Measurements from ENCODE around the gene ALPI. TPM values are rescaled to one million over a fixed set of nuclear protein-coding genes. Genes with fewer than 3 reads are reported as not detected.
"Not testable (repeated sequence)": the region's sequence is repeated elsewhere in the genome, so short reads cannot be mapped to it uniquely, and the experiment has no call there.

Gene ALPI
- total RNA-seq, 2 donors from 2014 or later = not detected

DNA sequence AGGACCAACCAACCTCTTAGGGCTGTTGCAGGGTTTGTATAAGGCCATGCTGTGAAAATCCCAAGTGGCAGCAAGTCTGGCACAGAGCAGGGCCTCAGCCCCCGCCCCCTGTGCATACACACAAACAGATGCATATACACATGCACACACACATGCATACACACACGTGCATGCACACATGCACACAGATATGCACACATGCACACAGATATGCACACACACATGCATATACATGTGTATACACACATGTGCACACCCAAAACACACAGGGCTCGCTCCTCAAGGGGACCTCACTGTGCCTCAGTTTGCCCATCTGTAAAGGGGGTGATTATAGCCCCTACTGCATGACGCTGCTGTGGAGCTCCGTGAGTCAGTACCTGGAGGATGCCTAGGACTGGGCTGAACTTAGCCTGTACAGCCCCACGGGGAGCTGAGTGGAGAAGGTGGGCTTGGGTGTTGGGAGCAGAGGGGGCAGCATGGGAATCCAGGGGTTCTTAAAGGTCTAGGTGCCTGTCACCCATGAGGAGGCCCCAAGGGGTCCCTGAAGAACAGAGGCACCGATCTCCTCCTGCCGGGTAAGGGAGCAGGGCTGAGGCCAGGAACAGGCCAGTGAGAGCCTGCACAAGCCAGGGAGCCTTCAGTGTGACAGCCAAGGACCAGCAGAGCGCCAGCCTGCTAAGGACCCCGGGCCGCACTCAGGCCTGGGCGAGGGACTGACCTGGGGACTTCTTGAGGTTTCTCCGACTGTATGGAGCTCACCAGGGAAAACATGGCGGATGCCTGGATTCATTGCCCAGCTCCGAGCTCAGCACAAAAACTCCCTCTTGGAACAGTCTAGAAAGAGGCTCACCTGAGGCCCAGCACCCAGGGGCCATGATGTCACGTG lies 24.0 kb upstream of the ALPI start:
- Mint-ChIP-seq H3K4me3 (no peak overlapping the region), H3K9me3 (no peaks in the 10 kb centered on the region), H3K4me1 (peaks cover 11% of the 10 kb centered on the region), H3K36me3 (ENCODE audit: low read depth) (no peaks in the 10 kb centered on the region), H3K27me3 (ENCODE audit: insufficient read depth) (peaks cover 11% of the 10 kb centered on the region), H3K27ac (no peak overlapping the region)
- H3K27ac ChIP-seq (ENCODE audit: low read depth, low read length) = no peak overlapping the region
- H3K4me3 ChIP-seq (ENCODE audit: low read length) = no peak overlapping the region
- H3K36me3 ChIP-seq (ENCODE audit: control insufficient read depth, insufficient read depth, low read length) = no peaks in the 10 kb centered on the region
- TF ChIP-seq, protein P1, sequence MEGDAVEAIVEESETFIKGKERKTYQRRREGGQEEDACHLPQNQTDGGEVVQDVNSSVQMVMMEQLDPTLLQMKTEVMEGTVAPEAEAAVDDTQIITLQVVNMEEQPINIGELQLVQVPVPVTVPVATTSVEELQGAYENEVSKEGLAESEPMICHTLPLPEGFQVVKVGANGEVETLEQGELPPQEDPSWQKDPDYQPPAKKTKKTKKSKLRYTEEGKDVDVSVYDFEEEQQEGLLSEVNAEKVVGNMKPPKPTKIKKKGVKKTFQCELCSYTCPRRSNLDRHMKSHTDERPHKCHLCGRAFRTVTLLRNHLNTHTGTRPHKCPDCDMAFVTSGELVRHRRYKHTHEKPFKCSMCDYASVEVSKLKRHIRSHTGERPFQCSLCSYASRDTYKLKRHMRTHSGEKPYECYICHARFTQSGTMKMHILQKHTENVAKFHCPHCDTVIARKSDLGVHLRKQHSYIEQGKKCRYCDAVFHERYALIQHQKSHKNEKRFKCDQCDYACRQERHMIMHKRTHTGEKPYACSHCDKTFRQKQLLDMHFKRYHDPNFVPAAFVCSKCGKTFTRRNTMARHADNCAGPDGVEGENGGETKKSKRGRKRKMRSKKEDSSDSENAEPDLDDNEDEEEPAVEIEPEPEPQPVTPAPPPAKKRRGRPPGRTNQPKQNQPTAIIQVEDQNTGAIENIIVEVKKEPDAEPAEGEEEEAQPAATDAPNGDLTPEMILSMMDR (conservative IDR thresholded peaks at IDR 0.05) = no peak
- no peaks in the 10 kb centered on the region for H3K9me3 ChIP-seq (ENCODE audit: control insufficient read depth, low read length)
- no peak overlapping the region for H3K9ac ChIP-seq (ENCODE audit: extremely low read depth, low read length, poor library complexity, severe bottlenecking)
- no peak for DNase-seq
- no peaks in the 10 kb centered on the region for H3K4me1 ChIP-seq (ENCODE audit: control insufficient read depth, insufficient read depth, low read length)
- WGBS, 2 experiments (ENCODE audit: insufficient coverage in 1 of 2, insufficient read length in 1 of 2) = 93 to 94% methylated on average over 14 to 16 of the region's 16 CpGs
- no peaks in the 10 kb centered on the region for H3K27me3 ChIP-seq (ENCODE audit: control insufficient read depth, insufficient read depth, low read length, poor library complexity, severe bottlenecking)

DNA sequence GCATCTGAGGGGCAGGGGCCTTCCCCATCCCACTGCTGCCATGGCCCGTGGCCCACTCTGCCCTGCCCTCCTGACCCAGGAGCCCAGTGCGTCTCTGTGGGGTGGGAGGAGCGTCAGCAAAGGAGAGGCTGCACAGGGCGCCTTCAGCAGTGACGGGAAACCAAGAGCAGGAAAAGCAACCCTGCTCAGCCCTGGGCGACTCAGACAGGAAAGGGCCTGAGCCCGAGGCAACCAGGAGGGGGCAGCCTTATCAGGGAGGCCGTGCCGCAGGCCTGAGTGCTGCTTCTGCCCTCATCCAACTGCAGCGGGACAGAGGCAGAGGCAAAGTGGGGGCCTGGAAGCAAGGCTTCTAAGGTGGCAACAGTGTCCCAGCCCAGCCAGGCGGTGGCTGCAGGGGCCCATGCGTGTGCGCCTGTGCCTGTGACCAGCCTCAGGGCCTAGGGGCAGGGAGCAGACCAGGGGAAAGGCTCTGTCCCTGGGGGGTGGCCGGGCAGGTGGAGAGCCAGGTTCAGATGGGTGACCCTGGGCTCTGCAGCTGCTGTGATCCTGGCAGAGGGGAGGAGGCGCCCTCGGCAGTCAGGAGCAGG lies 23.3 kb upstream of the ALPI start:
- WGBS, 2 experiments (ENCODE audit: insufficient coverage in 1 of 2, insufficient read length in 1 of 2) = 79 to 82% methylated on average over 8 to 16 of the region's 16 CpGs
- peaks cover 14% of the 10 kb centered on the region for H3K27me3 Mint-ChIP-seq (ENCODE audit: insufficient read depth)
- H3K4me1 Mint-ChIP-seq = peaks cover 11% of the 10 kb centered on the region
- Histone ChIP-seq H3K9me3 (ENCODE audit: control insufficient read depth, low read length) (no peaks in the 10 kb centered on the region), H3K9ac (ENCODE audit: extremely low read depth, low read length, poor library complexity, severe bottlenecking) (no peak overlapping the region), H3K27me3 (ENCODE audit: control insufficient read depth, insufficient read depth, low read length, poor library complexity, severe bottlenecking) (no peaks in the 10 kb centered on the region), H3K27ac (ENCODE audit: low read depth, low read length) (no peak overlapping the region), H3K36me3 (ENCODE audit: control insufficient read depth, insufficient read depth, low read length) (no peaks in the 10 kb centered on the region), H3K4me3 (ENCODE audit: low read length) (no peak overlapping the region), H3K4me1 (ENCODE audit: control insufficient read depth, insufficient read depth, low read length) (no peaks in the 10 kb centered on the region)
- peak; percentile 93 for DNase-seq
- no peaks in the 10 kb centered on the region for H3K36me3 Mint-ChIP-seq (ENCODE audit: low read depth)
- no peak overlapping the region for H3K4me3 Mint-ChIP-seq
- no peaks in the 10 kb centered on the region for H3K9me3 Mint-ChIP-seq
- TF ChIP-seq, protein P1 (conservative IDR thresholded peaks at IDR 0.05) = peak; percentile 79
- no peak overlapping the region for H3K27ac Mint-ChIP-seq

DNA sequence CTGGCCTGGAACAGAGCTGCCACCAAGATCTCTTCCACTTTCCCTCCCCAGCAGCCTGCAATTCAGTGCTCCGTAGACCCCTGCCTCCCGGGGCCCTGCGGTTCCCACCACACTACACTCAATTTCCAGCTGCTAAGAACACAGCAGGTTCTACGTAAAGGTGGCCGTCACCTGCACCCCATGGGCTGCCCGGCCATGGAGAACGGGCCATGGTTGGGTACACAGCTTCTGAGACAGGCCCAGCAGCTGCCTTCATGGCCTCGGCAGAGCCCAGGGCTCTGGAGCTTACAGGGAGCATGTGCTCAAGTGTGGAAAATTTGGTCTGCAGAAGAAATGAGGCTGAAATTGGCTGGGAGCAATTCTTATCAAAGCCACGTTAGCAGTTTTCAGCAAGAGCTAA lies 22.3 kb upstream of the ALPI start:
- WGBS, 2 experiments (ENCODE audit: insufficient coverage in 1 of 2, insufficient read length in 1 of 2) = 91 to 93% methylated on average over 3 to 8 of the region's 9 CpGs
- peak; percentile 50 for DNase-seq
- peaks cover 20% of the 10 kb centered on the region for H3K27me3 Mint-ChIP-seq (ENCODE audit: insufficient read depth)

More for the DNA sequence above, 22.3 kb upstream of the ALPI start:
- H3K27ac ChIP-seq (ENCODE audit: low read depth, low read length); H3K4me3 Mint-ChIP-seq; H3K4me3 ChIP-seq (ENCODE audit: low read length); H3K27me3 ChIP-seq (ENCODE audit: control insufficient read depth, insufficient read depth, low read length, poor library complexity, severe bottlenecking); H3K36me3 Mint-ChIP-seq (ENCODE audit: low read depth); H3K36me3 ChIP-seq (ENCODE audit: control insufficient read depth, insufficient read depth, low read length); H3K4me1 ChIP-seq (ENCODE audit: control insufficient read depth, insufficient read depth, low read length); H3K9me3 Mint-ChIP-seq; H3K9me3 ChIP-seq (ENCODE audit: control insufficient read depth, low read length); H3K27ac Mint-ChIP-seq; H3K9ac ChIP-seq (ENCODE audit: extremely low read depth, low read length, poor library complexity, severe bottlenecking): not testable (repeated sequence)
- H3K4me1 Mint-ChIP-seq = peaks cover 11% of the 10 kb centered on the region
